ENCODE measurements around the gene PLCG2.
A peak's percentile ranks its signal among the peaks of the same experiment; 100 is the strongest.
"Not testable (repeated sequence)": the region's sequence is repeated elsewhere in the genome, so short reads cannot be mapped to it uniquely, and the experiment has no call there.

The PLCG2 gene

GRCh38 chr16:81778861-81779535, at the start of gene PLCG2:
Gene PLCG2, plus strand, starts transcription at chr16:81779291. Its CDS starts 6,699 bp downstream, at chr16:81785990.
- peak; percentile 62 for DNase-seq (ENCODE audit: low read depth in 2 of 2)

DNA sequence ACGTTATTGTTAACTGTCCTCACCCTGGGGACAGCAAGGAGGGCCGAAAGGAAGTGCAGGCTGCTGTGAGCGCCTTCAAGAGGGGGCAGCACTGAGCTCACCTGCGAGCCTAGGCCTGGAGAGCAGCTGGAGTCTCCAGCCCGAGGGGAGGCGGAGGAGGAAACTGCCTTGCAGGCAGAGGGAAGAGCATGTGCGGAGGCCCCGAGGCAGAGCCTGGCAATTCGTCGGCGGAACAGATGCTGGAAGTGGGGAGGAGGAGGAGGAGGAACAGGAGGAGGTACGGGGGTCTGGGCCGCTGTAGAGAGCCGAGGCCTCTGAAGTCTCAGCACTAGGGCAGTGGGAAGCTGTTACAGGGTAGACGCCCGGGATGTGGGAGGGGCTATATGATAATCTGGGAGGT, 49.6 kb upstream of the PLCG2 start:
- no peak for DNase-seq (ENCODE audit: low read depth in 2 of 2)

GRCh38 chr16:81730090-81731051, 48.7 kb upstream of the PLCG2 start:
- peak; percentile 44 to 51 for DNase-seq (ENCODE audit: low read depth in 2 of 2)

DNA sequence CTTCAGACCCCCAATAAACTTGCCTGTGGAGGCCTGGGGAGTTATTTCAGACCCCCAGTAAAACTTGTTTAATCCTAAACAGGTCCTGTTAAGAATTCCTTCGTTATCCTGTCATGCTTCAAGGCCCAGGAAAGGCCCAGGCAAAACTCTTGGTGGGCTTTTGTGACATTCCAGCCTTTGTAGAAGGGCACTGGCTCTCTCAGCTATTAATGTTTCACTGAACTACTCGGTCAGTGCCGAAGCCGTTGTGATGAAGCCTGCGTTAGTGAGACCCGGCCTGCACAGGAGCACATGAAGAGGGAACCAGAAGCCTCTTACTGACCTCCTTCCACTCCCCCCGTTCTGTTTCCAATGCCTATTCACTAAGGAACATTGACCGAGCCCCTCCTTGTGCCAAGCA, 47.4 kb upstream of the PLCG2 start:
- no peak for DNase-seq (ENCODE audit: low read depth in 2 of 2)

GRCh38 chr16:81732699-81733098, 46.4 kb upstream of the PLCG2 start:
- DNase-seq (ENCODE audit: low read depth in 2 of 2) = no peak

- DNase-seq (ENCODE audit: low read depth in 2 of 2) = no peak
Measured at GRCh38 chr16:81733295-81733694, 45.8 kb upstream of the PLCG2 start.

DNA sequence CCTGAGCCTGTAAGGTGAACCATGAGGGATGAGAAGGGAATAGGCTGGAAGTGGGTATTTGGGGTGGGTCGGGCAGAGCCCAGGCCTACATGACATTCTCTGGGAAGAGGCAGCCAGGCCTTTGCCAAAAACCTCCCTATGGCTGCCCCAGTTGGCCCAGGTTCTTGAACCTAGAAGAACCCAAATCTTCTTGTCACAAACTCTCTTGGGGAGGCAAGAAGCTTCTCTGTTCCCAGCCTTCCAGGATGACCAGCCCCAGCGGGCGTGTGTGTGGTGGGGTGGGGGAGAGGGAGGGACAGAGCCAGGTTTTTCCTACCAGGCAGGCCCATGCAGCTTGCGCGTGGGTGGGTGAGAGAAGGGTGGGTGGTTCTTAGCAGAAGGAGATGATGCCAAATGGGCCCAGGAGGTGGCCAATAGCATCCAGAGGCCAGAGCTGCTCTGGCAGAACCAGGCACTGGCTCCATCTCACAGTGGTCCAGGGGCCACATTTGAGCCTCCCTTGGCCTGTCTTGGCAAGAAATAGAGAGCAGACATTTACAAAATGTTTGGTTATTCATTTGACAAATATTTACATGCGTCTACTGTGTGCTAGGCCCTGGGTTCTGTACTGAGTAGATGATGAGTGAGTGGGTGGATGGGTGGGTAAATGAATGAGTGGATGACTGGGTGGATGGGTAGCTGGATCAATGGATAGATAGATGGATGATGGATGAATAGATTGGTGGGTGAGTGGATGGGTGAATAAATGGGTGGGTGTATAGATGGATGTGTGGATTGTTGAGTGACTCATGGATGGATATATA, 44.3 kb upstream of the PLCG2 start:
- no peak for DNase-seq (ENCODE audit: low read depth in 2 of 2)

- DNase-seq (ENCODE audit: low read depth in 2 of 2) = peak; percentile 78 to 81
Measured at GRCh38 chr16:81737885-81738536, 41.1 kb upstream of the PLCG2 start.

- DNase-seq (ENCODE audit: low read depth in 2 of 2) = no peak
Measured at GRCh38 chr16:81738783-81739496, 40.2 kb upstream of the PLCG2 start.

DNA sequence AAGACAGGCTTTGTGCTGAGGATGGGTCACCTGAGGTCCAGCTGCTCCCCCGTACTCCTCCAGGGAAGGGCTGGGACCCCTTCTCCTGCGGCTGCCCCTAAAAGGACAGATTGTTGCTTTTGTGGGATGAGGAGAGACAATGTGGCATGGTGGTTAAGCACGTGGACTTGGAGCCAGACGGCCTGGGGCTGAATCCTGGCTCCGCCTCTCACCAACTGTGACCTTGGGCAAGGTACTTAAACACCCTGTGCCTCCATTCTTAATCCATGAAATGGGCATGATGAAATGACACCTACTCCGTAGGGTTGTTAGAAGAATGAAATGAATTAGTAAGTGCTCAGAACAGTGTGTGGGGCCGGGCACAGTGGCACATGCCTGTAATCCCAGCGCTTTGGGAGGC, 39.6 kb upstream of the PLCG2 start:
- DNase-seq (ENCODE audit: low read depth in 2 of 2) = no peak

- no peak for DNase-seq (ENCODE audit: low read depth in 2 of 2)
Measured at GRCh38 chr16:81740169-81740568, 38.9 kb upstream of the PLCG2 start.

DNA sequence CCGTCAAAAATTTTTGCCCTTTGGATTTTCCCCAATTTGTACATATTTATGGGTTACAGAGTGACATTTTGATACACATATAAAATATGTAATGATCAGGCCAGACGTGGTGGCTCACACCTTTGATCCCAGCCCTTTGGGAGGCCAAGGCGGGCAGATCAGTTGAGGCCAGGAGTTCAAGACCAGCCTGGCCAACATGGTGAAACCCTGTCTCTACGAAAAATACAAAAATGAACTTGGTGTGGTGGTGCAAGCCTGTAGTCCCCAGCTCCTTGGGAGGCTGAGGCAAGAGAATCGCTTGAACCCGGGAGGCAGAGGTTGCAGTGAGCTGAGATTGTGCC, 37.7 kb upstream of the PLCG2 start:
- DNase-seq (ENCODE audit: low read depth in 2 of 2) = not testable (repeated sequence)

- no peak for DNase-seq (ENCODE audit: low read depth in 2 of 2)
Measured at GRCh38 chr16:81744385-81744784, 34.7 kb upstream of the PLCG2 start.

GRCh38 chr16:81744911-81745310, 34.2 kb upstream of the PLCG2 start:
- no peak for DNase-seq (ENCODE audit: low read depth in 2 of 2)

DNA sequence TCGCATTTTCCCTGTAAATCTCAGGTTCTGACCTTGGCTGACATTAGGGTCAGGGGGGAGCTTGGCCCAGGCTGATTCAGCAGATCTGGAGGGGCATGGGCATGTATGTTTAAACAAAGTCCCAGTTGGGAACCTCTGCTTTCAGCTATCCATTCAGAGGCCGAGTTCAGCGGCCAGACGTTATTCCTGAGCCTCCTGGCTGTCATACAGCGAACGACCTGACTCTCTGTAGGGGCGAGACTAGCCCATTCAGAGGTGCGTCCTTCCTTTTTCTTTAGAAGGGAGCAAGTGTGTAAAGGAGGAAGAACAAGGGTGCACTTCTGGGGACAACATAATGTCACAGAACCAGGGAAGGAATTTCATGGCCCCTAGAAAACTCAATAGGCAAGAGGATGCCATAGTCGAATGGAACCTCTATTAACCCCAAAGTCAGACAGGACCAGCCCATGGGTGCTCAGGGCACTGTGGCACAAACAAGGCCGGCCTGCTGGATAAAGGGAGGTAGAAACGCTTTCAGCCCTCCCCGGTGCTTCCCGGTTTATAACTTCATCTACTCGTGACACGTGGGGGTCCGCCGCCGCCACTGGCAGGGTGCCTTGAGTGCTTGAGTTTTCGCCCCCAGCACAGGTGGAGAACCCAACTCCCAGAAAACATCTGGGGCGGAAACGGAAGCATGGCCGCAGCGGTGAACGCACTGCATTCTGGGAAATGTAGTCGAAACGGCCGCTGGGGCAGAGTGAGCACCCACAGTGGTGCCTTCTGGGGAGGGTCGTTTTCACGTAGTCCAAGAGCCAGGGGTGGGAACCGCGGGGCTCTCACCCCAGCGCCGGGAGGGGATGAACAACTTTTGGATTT, 33.2 kb upstream of the PLCG2 start:
- DNase-seq (ENCODE audit: low read depth in 2 of 2) = peak; percentile 63 to 65

DNA sequence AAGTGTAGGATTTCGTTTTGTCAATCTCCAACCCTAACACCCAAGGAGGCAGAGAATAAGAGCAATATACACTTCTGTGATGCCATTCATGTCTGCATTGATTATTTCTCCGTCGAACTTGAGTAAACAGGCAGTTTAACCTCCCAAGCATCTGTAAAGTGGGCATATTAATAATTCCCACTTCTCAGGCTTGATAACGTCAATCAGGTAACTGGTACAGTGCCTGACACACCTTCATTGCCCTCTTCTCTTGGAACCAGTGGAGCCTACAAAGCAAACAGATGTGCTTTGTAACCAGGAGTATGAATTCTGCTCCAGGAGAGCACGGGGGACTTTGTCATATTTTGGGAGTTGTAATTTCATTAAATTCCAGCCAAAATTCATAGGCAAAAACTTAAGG, 32.5 kb upstream of the PLCG2 start:
- DNase-seq (ENCODE audit: low read depth in 2 of 2) = no peak

DNA sequence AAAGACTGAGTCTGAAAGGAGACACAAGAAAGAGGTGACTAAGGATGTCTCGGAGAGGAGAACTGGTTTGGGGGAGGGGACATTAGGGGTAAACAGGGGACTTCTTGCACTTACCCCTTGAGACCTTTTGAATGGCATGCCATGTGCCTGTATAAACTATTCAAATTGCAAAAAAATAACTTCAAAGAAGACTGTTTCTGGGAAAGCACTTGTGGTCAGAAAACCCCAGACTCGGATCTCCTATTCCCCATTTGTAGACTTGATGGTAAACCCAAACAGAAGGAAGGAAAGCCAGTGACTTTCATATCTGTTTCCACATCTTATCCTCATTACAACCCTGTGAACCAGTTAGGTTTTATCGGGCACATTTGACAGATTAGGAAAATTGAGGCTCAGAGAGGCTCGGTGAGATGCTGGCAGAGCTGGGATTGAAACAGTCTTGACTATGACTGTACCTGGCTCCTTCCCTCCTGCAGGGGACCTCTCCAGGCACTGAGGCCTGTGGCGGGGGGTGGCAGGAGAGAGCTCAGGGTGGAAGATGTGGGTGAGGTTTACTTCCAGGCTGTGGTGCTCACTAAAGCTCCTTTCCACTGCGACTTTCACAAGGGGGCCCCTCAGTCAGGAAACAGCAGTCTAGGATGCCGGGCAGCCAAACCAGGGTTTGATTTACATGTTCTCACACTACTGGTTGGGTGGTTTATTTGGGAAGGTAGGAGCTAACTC, 30.5 kb upstream of the PLCG2 start:
- no peak for DNase-seq (ENCODE audit: low read depth in 2 of 2)

DNA sequence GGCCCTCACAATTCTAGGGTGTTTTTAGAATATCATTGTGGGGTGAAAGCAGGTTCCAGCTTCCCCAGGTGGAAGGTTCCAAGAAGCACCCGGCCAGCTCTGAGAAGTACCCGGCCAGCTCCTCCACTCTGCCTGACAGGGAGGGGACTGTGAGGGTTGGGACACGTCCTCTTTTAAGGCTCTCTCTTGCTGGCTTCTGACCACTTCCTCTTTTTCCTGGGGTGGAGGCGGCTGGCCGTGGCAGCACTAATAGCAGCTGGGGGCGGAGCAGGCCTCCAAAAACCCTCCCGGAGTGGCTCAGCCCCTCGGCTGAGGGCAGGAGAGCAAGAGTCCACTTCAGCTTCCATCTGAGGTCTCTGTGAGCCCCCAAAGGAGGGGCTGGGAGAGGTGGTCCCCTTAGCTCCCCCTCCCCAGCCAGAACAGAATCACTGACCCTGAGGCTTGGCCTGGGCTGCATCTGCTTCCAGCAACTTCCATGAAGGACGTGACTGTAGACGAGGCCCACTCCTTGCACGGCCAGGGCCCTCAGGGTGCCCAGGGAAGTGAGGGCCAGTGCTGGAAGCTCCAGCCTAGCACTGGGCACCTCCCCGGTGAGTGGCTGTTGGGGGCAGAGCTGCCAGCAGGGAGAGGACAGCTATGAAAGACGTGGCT, 26.7 kb upstream of the PLCG2 start:
- no peak for DNase-seq (ENCODE audit: low read depth in 2 of 2)

DNA sequence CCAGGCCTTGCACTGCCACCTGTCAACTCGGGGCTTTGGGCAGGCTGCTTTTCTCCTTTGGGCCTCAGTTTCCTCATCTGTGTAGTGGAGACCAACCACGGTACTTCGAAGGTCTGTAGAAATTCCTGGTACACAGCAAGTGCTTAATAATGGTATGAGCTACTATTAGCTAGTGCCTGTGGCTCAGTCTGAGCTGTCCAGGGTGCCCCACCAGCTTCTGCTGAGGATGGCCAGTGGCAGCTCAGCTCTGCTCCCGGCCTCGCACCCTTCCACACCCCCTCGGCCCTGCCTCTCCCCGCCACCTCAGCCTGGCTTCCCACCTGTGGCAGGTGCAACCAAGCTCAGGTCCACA, 26.2 kb upstream of the PLCG2 start:
- no peak for DNase-seq (ENCODE audit: low read depth in 2 of 2)
